Activated T-helper 9 cell treated with anti-CD3 and anti-CD28 coated beads, Interleukin-2, amount 50 U/mL, for 16 hours (primary cell): ENCODE data around the gene RAB30.
"Not testable (repeated sequence)": the region's sequence is repeated elsewhere in the genome, so short reads cannot be mapped to it uniquely, and the experiment has no call there.

Source experiments
- DNase-seq: peaks from one replicate; pipeline ENCODE4 v3.0.0-alpha.2; 2020; ENCODE audit warnings: low read depth

Gene RAB30

GRCh38 chr11:83009999-83010398 is 61.7 kb downstream of the RAB30 start:
- no peak for DNase-seq

- not testable (repeated sequence) for DNase-seq
Measured at GRCh38 chr11:83009136-83009535, 62.6 kb downstream of the RAB30 start.

- no peak for DNase-seq
Measured at GRCh38 chr11:83008581-83008923, 63.1 kb downstream of the RAB30 start.

- no peak for DNase-seq
Measured at GRCh38 chr11:83007909-83008580, 63.7 kb downstream of the RAB30 start.

GRCh38 chr11:83007477-83007876 is 64.2 kb downstream of the RAB30 start:
- no peak for DNase-seq

GRCh38 chr11:83006877-83007330 is 64.8 kb downstream of the RAB30 start:
- no peak for DNase-seq

- DNase-seq, result no peak
Measured at GRCh38 chr11:83004746-83005556, 66.7 kb downstream of the RAB30 start.

GRCh38 chr11:83002522-83002921 is 69.2 kb downstream of the RAB30 start:
- no peak for DNase-seq

- no peak for DNase-seq
Measured at GRCh38 chr11:83002053-83002452, 69.6 kb downstream of the RAB30 start.

GRCh38 chr11:83000381-83000780 is 71.3 kb downstream of the RAB30 start:
- no peak for DNase-seq

GRCh38 chr11:82999232-82999631 is 72.5 kb downstream of the RAB30 start:
- no peak for DNase-seq

- DNase-seq, result no peak
Measured at GRCh38 chr11:82998697-82999096, 73.0 kb downstream of the RAB30 start.

- DNase-seq, result no peak
Measured at GRCh38 chr11:82996966-82997606, 74.6 kb downstream of the RAB30 start.

GRCh38 chr11:82995754-82996398 is 75.8 kb downstream of the RAB30 start:
- no peak for DNase-seq

GRCh38 chr11:82995235-82995634 is 76.5 kb downstream of the RAB30 start:
- DNase-seq, result no peak

GRCh38 chr11:82994604-82995230 is 77.0 kb downstream of the RAB30 start:
- DNase-seq, result no peak

GRCh38 chr11:82992223-82992622 is 79.5 kb downstream of the RAB30 start:
- no peak for DNase-seq

- no peak for DNase-seq
Measured at GRCh38 chr11:82989628-82990404, 81.9 kb downstream of the RAB30 start.

- no peak for DNase-seq
Measured at GRCh38 chr11:82988936-82989627, 82.6 kb downstream of the RAB30 start.

GRCh38 chr11:82987997-82988396 is 83.7 kb downstream of the RAB30 start:
- no peak for DNase-seq

- DNase-seq, result no peak
Measured at GRCh38 chr11:82986446-82986845, 85.3 kb downstream of the RAB30 start.
